ENCODE results near the gene NGFR.
"Not testable (repeated sequence)": the region's sequence is repeated elsewhere in the genome, so short reads cannot be mapped to it uniquely, and the experiment has no call there.

NGFR gene

DNA sequence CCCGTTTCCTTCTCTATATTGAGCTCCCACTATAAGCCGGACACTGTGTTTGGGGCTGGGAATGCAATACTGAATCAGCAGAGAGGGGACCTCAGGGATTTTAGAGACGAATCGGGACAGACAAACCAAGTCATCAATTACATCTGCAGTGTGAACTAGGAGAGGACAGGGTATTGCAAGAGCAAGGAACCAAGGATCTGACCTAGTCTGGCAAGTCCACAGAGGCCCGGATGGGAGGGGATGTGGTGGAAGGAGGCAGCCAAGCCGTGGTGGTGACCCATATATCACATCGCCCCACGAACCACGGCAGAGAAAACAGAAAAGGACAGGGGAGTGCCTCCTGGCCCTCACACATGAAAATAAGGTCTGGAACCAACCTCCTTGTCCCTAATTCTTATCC, 52.5 kb downstream of the NGFR start:
- DNase-seq, result no peak

DNA sequence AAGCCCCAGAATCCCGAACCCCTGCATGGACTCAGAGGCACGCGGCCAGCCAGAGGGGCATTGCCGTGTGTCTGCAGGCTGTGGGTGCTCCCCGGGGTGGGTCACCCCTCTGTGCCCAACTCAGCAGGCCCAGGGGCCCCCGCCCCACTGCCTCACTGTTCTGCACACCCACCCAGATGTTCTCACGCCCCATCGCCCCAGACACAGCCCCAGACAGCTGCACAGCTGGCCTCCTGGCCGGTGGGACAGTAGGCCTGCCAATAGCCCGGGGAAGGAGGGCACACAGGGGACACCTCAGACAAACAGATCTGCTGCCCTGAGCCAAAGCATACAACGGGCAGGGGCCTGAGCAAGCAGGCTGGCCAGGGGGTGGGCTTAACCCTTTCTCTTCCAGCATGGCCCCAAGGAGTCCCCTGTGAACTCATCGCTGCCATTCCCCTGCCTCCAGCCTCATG, 53.0 kb downstream of the NGFR start:
- DNase-seq, result no peak

DNA sequence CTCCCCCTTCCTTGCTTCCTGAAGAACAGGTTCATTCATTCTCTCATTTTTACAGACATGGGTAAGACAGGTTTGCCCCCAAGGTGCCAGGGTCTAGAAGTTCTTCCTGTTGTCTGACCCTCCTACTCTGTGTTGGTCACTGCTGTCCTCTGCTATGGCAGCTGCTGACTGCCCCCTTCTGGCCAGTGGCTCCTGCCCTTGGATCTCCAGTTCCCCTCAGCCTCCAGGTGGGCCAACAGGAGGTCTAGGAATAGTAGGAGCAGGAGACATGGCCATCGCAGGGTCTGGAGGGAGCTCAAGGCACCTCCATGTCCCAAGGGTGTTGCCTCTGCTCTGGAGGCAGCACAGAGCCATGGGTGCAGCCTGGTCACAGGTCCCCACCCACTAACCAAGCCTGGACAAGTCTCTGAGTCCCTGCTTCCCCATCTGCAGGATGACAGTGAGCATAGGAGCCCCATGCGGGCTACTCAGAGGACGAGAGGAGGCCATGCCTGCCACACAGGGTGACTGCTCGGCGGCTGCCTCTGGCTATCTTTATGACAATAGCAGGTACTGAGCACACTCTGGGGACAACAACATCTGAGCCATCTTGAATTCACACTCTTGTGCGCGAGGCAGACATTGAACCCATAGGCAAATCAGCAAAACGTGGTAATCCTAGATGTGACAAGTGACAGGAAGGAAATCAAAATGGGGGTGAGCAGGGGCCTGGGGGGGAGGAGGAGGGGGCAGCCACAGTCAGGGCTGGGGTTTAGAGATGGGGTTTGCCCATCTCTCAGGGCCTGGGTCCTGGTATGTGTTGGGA, 53.6 kb downstream of the NGFR start:
- peak in 1 of 2 experiments; percentile 19 for DNase-seq

DNA sequence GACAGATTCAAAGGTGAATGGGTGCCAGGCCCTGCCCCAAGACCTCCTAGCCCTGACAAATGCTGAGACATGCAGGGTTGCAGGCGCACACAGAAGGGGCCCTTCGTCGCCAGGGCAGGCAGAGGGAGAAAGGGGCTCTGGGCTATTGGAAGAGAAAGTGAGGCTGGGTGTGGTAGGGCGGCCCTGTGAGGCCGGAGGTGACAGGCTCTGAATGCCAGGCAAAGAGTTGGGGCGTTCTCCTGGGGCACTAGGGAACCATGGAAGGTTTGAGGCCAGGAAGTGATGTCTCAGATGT, 54.2 kb downstream of the NGFR start:
- no peak for DNase-seq

DNA sequence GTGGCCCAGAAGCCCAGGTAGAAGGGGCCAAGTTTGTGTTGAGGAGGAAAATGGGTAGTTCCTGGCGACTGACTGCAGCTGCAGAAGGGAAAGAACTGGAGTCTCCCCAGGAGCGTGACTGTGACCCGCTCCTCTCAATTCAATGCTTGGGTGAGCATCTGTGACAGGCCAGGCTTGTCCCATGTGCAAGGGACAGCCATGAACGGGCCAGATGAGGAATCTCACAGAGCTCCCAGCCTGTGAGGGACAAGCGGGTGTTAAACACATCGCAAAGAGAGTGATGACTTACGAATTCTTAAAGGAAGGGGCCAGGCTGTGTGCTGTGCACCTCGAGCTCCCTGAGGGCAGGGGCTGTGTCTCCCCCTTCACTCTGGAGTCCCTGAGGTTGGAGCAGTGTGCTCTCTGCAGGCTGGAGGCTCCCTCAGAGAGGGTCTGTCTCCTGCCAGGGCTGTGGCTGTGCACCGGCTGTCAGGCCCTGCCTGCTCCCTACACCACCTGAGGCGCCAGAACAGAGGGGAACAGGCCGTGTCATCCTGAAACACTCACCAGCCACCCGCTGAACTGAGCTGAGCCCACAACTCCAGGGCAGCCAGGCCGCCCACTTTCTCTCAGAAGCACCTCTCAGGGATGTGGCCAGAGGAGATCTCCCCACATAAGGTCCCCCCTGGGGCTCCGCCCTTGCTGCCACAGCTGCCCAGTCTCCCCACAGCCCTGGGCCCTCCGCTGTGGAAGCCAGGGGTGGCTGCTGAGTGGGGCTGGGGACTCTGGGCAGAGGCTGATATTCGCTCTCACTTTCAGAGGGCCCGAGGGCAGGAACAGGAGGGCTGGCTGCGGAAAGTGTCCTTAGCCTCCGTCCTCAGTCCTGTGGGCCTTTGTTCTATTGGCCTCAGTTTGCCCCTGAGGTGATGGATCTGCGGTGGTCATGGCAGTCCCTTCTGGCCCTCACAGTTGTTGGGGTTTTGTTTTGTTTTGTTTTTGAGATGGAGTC, 54.9 kb downstream of the NGFR start:
- DNase-seq, result no peak

DNA sequence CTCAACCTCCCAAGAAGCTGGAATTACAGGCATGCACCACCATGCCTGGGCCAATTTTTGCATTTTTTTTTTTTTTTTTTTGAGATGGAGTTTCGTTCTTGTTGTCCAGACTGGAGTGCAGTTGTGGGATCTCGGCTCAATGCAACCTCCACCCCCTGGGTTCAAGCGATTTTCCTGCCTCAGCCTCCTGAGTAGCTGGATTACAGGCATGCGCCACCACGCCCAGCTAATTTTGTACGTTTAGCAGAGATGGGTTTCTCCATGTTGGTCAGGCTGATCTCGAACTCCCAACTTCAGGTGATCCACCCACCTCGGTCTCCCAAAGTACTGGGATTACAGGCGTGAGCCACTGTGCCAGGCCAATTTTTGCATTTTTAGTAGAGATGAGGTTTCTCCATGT, 55.7 kb downstream of the NGFR start:
- DNase-seq, result not testable (repeated sequence)

DNA sequence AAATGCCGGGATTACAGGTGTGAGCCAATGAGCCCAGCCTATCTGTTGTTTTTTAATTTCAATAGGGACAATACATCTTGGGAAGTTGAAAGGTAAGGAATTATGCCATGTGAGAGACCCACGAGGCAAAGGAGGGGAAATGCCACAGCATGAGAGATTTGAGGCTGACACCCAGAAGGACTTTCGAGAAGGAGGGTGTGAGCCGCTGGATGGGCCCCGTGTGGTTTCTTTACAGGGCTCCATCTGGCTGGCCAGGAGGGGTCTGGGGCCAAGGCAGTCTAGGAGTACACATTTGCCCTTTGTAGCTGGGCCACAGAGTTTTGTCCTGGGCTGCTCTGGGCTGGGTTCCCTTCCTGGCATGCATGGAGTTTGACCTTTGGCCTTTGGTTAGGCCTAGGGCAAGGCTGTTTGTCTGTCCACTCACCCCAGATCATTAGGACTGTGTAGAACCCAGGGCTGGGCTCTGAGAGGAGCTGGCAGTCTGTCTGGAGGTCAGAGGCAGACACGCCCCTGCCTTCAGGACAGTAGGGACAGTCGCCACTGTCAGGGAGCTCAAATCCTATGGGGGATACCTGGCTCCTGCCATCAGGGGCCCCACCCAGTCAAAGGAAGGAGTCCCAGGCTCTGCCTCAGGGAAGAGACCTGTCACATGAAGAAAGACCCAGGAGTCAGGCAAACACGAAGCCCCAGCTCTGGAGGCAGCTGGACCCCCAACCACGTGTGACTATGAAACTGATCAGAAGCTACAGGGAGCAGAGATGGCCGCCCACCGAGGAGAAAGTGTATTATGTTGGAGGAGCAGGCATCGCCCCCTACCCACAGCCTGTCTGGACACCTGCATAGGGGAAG, 56.4 kb downstream of the NGFR start:
- DNase-seq, result no peak

DNA sequence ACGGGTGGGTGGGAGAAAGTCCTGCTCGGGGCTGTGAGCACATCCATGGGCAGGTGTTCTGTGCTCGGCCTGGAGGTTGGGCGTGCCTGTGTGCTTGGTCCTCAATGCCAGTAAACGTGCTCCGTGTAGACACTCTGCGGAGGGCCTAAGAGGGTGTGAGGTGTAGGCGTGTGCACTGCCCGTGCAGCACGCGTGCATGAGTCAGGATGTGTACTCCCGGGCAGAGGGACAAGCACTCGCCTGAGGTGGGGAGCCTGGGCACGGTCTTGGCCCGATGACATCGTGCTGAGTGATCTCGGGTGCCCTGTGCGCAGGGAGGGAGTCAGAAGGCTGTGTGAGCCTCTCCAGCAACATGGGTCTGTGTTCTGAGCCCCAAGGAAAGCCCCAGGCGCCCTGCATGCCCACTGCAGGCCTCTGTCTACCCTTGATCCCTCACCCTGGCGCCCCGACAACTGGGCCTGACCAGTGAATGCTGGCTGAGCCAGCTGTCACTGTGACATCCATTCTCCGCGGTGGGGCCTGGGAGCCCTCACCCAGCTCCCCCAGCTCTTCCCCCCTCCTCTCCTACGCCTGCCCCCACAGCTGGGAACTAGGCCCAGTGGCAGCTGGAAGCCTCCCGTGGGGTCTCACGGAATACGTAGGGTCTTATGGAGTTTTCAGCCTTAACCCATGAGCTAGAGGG, 57.1 kb downstream of the NGFR start:
- DNase-seq, result no peak

DNA sequence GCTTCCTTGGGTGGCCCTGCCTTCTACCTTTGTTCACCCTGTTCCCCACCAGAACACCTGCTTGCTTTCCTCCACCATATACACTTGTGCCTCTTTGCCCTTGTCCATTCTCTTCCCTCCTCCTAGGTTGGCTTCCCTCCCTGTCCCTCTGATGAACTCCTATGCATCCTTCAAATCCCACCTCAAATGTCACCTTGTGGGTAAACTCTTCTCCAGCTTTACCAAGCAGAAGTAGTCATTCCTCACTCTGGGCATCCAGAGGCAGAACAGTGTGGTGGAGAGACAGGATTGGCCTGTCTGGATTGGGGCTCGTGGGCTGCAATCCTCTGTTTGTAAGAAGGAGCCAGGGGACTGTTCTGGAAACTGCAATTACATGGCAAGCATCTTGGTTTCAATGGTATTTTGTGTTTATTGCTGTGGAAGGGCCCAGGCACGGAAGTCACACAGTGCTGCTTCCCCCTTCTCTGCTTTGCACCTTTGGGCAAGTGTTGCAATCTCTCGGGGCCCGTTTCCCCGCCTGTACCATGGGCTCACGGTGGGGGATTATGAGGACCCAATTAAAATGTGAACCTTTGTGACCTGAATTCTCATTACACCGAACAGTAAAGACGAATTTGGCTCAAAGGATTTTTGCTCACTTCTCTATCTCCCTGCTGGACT, 58.7 kb downstream of the NGFR start:
- DNase-seq, result no peak

DNA sequence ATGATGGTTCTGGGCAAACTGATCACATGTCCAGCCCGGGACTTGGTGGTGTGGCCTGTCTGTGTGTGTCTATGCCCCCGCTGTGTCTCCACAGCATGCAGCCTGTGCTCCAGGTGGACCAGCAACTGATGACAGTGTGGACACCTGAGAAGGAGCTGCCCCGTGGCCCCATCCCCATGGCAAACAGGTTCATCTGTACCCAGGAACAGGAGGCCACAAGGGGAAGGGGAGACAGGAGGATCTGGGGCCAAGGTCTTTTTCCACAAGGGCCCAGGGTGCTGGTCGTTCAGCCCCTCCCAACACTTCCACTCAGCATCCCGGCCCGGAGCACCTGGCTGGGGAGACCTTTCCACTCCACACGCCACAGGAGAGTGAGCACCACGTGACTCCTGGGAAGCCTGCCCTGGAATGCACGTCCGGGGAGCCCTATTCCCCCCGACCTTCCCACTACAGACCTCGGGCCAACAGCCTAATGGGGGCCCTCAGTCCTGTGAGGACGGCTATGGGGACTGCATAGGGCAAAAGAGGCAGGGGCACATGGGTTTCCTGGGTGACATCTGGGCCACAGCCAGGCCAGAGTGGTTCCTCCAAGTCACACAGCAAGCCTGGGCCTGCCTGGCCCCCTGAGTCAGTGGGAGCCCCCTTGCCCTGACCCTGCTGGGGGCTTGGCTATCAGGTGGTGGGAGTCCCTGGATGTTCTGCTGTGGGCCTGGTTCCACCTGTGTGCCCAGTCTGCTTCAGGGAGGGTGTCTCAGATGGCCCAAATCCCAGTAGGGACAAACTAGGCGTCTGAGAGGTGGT, 59.8 kb downstream of the NGFR start:
- no peak for DNase-seq

DNA sequence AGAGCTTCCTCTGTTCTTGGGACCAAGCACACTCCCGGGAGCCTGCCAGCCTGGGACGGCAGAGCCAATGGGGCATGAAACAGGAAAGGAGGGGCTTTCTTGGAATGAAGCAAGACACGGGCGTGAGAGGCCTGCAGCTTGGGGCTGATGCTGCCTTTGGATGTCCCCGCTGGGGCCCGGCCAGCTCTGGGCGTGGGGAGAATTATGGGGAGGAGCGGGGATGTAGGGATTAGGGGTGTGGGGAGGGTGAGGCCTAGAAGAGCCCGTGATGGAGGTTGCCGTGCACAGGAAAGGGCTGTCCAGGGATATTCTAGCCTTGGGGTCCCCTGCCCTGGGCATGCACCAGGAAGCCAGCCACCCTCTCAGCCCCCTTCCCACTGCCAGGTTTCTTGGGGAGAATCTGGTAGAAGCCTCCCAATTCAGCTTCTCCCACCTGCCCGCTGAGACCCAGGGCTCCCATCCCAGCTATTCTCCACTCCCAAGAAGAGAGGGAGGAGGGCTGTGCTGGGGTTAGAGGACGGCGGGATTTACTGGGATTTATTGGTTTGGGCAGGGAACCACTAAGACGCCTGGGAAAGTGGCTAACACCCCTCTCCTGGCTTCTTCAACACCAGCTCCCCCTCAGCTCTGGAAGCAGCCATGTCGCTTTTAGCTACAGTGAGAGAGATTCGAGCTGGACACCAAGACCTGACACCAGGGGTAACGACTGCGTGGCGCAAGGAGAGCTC, 60.6 kb downstream of the NGFR start:
- no peak for DNase-seq

DNA sequence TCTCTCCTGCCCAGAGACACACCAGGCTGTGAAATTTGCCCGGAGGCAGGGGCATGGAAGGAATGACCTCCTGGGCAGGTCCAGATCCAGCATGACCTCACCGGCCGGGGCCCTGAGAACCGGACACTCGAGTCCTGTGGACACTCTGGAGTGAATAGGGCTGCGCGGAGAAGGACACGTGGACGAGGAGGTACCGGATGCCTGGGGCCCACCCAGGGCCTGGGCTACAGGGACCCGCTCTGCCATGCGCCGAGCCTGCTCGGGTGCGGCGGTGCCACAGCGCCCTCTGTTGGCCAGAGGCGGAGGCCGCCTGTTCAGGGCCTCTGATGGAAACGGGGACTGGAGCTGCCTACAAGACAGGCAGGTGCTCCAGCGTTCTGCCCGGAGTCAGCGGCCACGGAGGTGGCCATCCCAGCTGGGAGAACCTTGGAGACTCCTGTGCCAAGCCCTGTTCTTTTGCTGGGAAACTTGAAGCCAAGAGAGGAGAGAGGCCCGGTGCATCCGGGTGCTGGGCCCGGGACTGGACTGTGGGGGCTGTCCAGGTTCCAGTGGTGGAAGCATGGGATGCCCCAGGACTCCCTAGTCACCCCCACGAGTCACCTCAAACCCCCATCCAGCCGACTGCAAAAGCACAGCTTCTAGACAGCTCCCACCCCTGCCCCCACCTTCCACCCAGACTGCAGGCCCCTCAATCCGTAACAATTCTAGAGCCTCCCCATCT, 61.3 kb downstream of the NGFR start:
- peak; percentile 88 to 89 for DNase-seq

DNA sequence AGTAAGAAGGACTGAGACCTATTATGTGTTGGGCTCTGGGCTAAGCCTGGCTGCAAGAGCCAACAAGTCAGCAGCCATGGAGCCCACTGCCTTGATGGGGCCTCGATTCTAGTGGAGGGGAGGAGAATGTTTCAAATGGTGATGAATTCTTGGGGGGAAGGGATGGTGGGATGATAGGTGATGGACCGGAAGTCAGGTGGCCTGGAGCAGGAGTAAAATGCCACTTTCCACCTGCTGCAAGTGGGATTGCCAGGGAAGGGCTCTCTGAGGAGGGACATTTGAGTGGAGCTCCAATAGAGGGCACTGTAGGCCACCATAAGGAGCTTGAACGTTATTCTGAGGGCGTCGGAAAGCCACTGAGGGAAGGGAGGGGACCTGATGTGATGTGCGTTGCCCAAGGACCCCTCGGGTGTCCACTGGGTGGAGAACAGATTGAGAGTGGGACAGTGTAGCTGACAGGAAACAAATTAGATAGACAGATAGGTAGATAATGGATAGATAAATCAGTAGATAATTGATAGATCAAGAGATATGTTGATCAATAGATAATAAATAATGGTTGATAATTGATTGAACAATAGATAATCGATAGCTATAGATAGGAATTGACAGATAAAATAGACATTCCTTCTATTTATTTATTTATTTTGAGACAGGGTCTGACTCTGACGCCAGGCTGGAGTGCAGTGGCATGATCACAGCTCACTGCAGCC, 62.4 kb downstream of the NGFR start:
- DNase-seq, result peak; percentile 83 to 88

Data from Kasumi-1 (cell line).